GM18505 (cell line): ENCODE results near the gene RANBP3.
"Not testable (repeated sequence)": the region's sequence is repeated elsewhere in the genome, so short reads cannot be mapped to it uniquely, and the experiment has no call there.

Source experiments
- ATAC-seq: cut with Tn5 transposase; IDR thresholded peaks from one replicate; pipeline ENCODE4 v1.9.1; 2021; ENCODE audit not compliant: unreplicated experiment
- POLR2A ChIP-seq: IDR thresholded peaks from 4 replicates; pipeline ENCODE4 v1.6.1; 2011; ENCODE audit warnings: borderline replicate concordance; ENCODE audit not compliant: insufficient read depth, insufficient read length; ENCODE audit errors: extremely low read depth

Gene RANBP3

GRCh38 chr19:5894704-5895349, 83.1 kb downstream of the RANBP3 start:
- no peak for ATAC-seq
- no peak for TF ChIP-seq POLR2A

- no peak for ATAC-seq
Measured at GRCh38 chr19:5893907-5894703, 83.8 kb downstream of the RANBP3 start.

GRCh38 chr19:5893296-5893903, 84.5 kb downstream of the RANBP3 start:
- no peak for ATAC-seq
- TF ChIP-seq POLR2A = no peak

More at GRCh38 chr19:5893907-5894703, 83.8 kb downstream of the RANBP3 start:
- TF ChIP-seq POLR2A = no peak

GRCh38 chr19:5892772-5893275, 85.1 kb downstream of the RANBP3 start:
- ATAC-seq = no peak
- no peak for TF ChIP-seq POLR2A

GRCh38 chr19:5891938-5892771, 85.8 kb downstream of the RANBP3 start:
- peak; percentile 6 for TF ChIP-seq POLR2A

GRCh38 chr19:5891572-5891937, 86.4 kb downstream of the RANBP3 start:
- TF ChIP-seq POLR2A = no peak
- no peak for ATAC-seq

More at GRCh38 chr19:5891938-5892771, 85.8 kb downstream of the RANBP3 start:
- no peak for ATAC-seq

- TF ChIP-seq POLR2A = no peak
- ATAC-seq = no peak
Measured at GRCh38 chr19:5890099-5890498, 87.8 kb downstream of the RANBP3 start.

- no peak for TF ChIP-seq POLR2A
- no peak for ATAC-seq
Measured at GRCh38 chr19:5889288-5889971, 88.5 kb downstream of the RANBP3 start.

GRCh38 chr19:5884065-5884811, 93.7 kb downstream of the RANBP3 start:
- ATAC-seq = not testable (repeated sequence)

GRCh38 chr19:5883157-5883873, 94.6 kb downstream of the RANBP3 start:
- not testable (repeated sequence) for ATAC-seq

- TF ChIP-seq POLR2A = no peak
- no peak for ATAC-seq
Measured at GRCh38 chr19:5882421-5882968, 95.4 kb downstream of the RANBP3 start.

- TF ChIP-seq POLR2A = no peak
- ATAC-seq = no peak
Measured at GRCh38 chr19:5881543-5882299, 96.2 kb downstream of the RANBP3 start.
